Kidney (tissue), 14 donors: ENCODE data around the gene ALOX5. TPM values are rescaled to one million over a fixed set of nuclear protein-coding genes. Genes with fewer than 3 reads are reported as not detected.

Source experiments
- DNase-seq, 5 donors: peaks; one replicate each; pipeline ENCODE4 v3.0.0-alpha.2; 2013 to 2020
- FAIRE-seq: peaks from 2 replicates; lab custom pipeline; 2012; peaks lifted over from hg19 to GRCh38; lab: Jason Lieb, UNC
- H3K27ac ChIP-seq, 2 donors: one replicate each; pipeline ENCODE4 v1.7.0; 2013; ENCODE audit warnings: low read depth in 2 of 2, low read length in 2 of 2, inconsistent platforms in 1 of 2
- H3K27me3 ChIP-seq: one replicate; pipeline ENCODE4 v1.7.1; 2013; ENCODE audit warnings: low read length, inconsistent platforms; ENCODE audit not compliant: control insufficient read depth, insufficient read depth
- H3K36me3 ChIP-seq, 3 donors: one replicate each; pipeline versions ENCODE4 v1.7.0 to v1.7.1; 2013; ENCODE audit warnings: low read length in 3 of 3, control low read depth in 1 of 3, inconsistent platforms in 1 of 3; ENCODE audit not compliant: insufficient read depth in 3 of 3, control insufficient read depth in 2 of 3
- H3K4me1 ChIP-seq, 3 donors: one replicate each; pipeline versions ENCODE4 v1.7.0 to v1.7.1; 2013; ENCODE audit warnings: low read length in 3 of 3, inconsistent platforms in 1 of 3, low read depth in 1 of 3; ENCODE audit not compliant: control insufficient read depth in 2 of 3, insufficient read depth in 2 of 3
- H3K4me3 ChIP-seq, 3 donors: one replicate each; pipeline versions ENCODE4 v1.7.0 to v1.8.1; 2013; ENCODE audit warnings: low read length in 3 of 3, control low read depth in 1 of 3, inconsistent platforms in 1 of 3
- H3K9ac ChIP-seq, 3 donors: one replicate each; pipeline versions ENCODE4 v1.7.0 to v1.7.1; 2013; ENCODE audit warnings: low read length in 3 of 3, control low read depth in 1 of 3, inconsistent platforms in 1 of 3
- H3K9me3 ChIP-seq, 3 donors: one replicate each; pipeline versions ENCODE4 v1.7.0 to v1.7.1; 2013; ENCODE audit warnings: low read length in 3 of 3, control low read depth in 1 of 3, inconsistent platforms in 1 of 3; ENCODE audit not compliant: control insufficient read depth in 2 of 3, insufficient read depth in 1 of 3
- CTCF ChIP-seq: IDR thresholded peaks from 3 replicates; pipeline ENCODE4 v1.5.1; 2012; ENCODE audit warnings: mild to moderate bottlenecking, moderate library complexity, borderline replicate concordance; ENCODE audit not compliant: insufficient read depth; ENCODE audit errors: extremely low read depth
- intact Hi-C: fragments of 100-400 bp; cut with DNase I; formaldehyde crosslinking; loops from one replicate; pipeline ENCODE4 v1.11.1; 2022
- polyA plus RNA-seq: library from polyadenylated mRNA; stranded (reverse); fragments of 350-450 nt; fragmentation: Illumina TruSeq; extraction: RNeasy Lipid Tissue Mini Kit (QIAGEN cat#74804); gene quantifications from one replicate; pipeline ENCODE4 v1.2.3, GENCODE V29; 2014; ENCODE audit warnings: low read depth, low replicate concordance; ENCODE audit not compliant: insufficient read depth
- total RNA-seq: library from RNA; stranded (reverse); fragmentation: NEBNext Ultra II Directional; extraction: Animal tissue kit (Norgen Biotek cat#: 25700); gene quantifications from one replicate; pipeline ENCODE4 v1.2.1, GENCODE V29; 2021
- donor health status: control.
- donor health status: control.
- donor health status: control.
- donor health status: control.
- donor health status: control.
- donor health status: DM: yes; HTN: yes; CAD: no.
- donor health status: Normal renal cell carcinoma (clear cell type).

The ALOX5 gene
- total and polyA plus RNA-seq, 2 donors from 2014 or later = 2.5 to 58.1 TPM

GRCh38 chr10:45460235-45460878, 86.3 kb downstream of the ALOX5 start:
- no peak for TF ChIP-seq CTCF
- intact Hi-C loops = no loop called here
- Histone ChIP-seq H3K4me1 (peaks cover 0 to 4% (median 0%) of the 10 kb centered on the region in 3 donors), H3K4me3 (no peak overlapping the region), H3K36me3 (peaks cover 0 to 30% (median 17%) of the 10 kb centered on the region in 3 donors), H3K27ac (no peak overlapping the region), H3K9ac (no peak overlapping the region), H3K9me3 (no peaks in the 10 kb centered on the region), H3K27me3 (no peaks in the 10 kb centered on the region)
- FAIRE-seq (no peak), DNase-seq (no peak)

GRCh38 chr10:45461034-45461433, 87.0 kb downstream of the ALOX5 start:
- no peak for TF ChIP-seq CTCF
- intact Hi-C loops = no loop called here
- Histone ChIP-seq H3K9ac (no peak overlapping the region), H3K27me3 (no peaks in the 10 kb centered on the region), H3K9me3 (no peaks in the 10 kb centered on the region), H3K4me1 (peaks cover 0 to 4% (median 0%) of the 10 kb centered on the region in 3 donors), H3K27ac (no peak overlapping the region), H3K36me3 (peaks cover 0 to 30% (median 17%) of the 10 kb centered on the region in 3 donors), H3K4me3 (no peak overlapping the region)
- FAIRE-seq = no peak
- no peak for DNase-seq

- H3K9ac ChIP-seq = no peak overlapping the region
- H3K27ac ChIP-seq = no peak overlapping the region
- peaks cover 0 to 17% (median 14%) of the 10 kb centered on the region in 3 donors for H3K36me3 ChIP-seq
- DNase-seq = no peak
- peaks cover 0 to 4% (median 0%) of the 10 kb centered on the region in 3 donors for H3K4me1 ChIP-seq
- no peaks in the 10 kb centered on the region for H3K27me3 ChIP-seq
- TF ChIP-seq CTCF = no peak
- no peak overlapping the region for H3K4me3 ChIP-seq
- no peak for FAIRE-seq
- no peaks in the 10 kb centered on the region for H3K9me3 ChIP-seq
- intact Hi-C loops = no loop called here
These were observed 89.5 kb downstream of the ALOX5 start for GRCh38 chr10:45463244-45464116.
